Measurements from ENCODE around the gene FECH.

FECH gene

DNA sequence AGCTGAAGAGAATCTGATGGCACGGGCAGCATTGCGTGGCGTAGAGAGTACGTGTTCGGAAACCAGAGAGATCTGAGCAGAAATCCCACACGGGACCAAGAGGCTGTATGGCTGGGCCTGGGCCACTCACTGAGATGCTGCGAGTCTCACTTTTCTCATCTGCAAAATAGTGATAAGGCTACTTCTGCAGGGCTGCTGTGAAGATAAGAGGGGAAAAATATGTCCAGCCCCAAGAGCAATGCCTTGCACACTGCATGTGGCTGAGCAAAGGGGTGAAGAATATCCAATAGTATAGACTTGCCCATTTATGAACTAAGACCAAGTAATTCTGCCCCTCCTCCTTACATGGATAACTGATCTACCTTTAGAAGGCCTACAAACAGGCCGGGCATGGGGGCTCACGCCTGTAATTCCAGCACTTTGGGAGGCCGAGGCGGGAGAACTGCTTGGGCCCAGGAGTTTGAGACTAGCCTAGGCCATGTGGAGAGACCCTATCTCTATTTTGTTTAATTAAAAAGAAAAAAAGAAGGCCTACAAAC is 3.1 kb downstream of the FECH start:
- H3K4me1 ChIP-seq (ENCODE audit: control insufficient read depth in 1 of 2, insufficient read depth in 2 of 2, low read length in 2 of 2) = peaks cover 8 to 13% of the 10 kb centered on the region in 2 experiments
- no peak overlapping the region for H3K14ac ChIP-seq (ENCODE audit: low read length)
- no peak overlapping the region for H4K91ac ChIP-seq (ENCODE audit: low read depth, low read length)
- peaks cover 6% of the 10 kb centered on the region for H3K79me1 ChIP-seq (ENCODE audit: low read length)
- H3K27me3 ChIP-seq (ENCODE audit: insufficient read depth, low read length) = no peaks in the 10 kb centered on the region
- no peak overlapping the region for H4K12ac ChIP-seq (ENCODE audit: low read depth, low read length)
- peaks cover 4 to 8% of the 10 kb centered on the region in 2 experiments for H3K36me3 ChIP-seq (ENCODE audit: control insufficient read depth in 1 of 2, insufficient read depth in 2 of 2, low read length in 2 of 2)
- no peaks in the 10 kb centered on the region for H3K9me3 ChIP-seq (ENCODE audit: insufficient read depth, low read depth, low read length)
- H3K4ac ChIP-seq (ENCODE audit: low read depth, low read length) = no peak overlapping the region
- no peak overlapping the region for H2AFZ ChIP-seq (ENCODE audit: insufficient read depth, low read length, poor library complexity)
- peak overlapping the region; percentile 27 for H3K9ac ChIP-seq (ENCODE audit: low read length)
- no peak overlapping the region for H4K8ac ChIP-seq (ENCODE audit: low read depth, low read length)
- WGBS (ENCODE audit: extremely low coverage, insufficient coverage, insufficient read length) = no CpG with 5 or more reads among the region's 11 CpGs
- H3K23ac ChIP-seq (ENCODE audit: low read length) = peak overlapping the region; percentile 86
- no peak overlapping the region for H2AK5ac ChIP-seq (ENCODE audit: low read length)
- no peak overlapping the region for H2BK120ac ChIP-seq (ENCODE audit: insufficient read depth, low read length, poor library complexity)
- H2BK12ac ChIP-seq (ENCODE audit: low read length) = no peak overlapping the region
- H3K27ac ChIP-seq (ENCODE audit: low read depth, low read length) = no peak overlapping the region
- no peak overlapping the region for H3K18ac ChIP-seq (ENCODE audit: low read length)
- H3K4me3 ChIP-seq (ENCODE audit: low read depth, low read length) = no peak overlapping the region
- H3K4me2 ChIP-seq (ENCODE audit: low read length) = no peak overlapping the region
- H2BK5ac ChIP-seq (ENCODE audit: low read depth, low read length, poor library complexity) = no peak overlapping the region
- DNase-seq = no peak
- H3K79me2 ChIP-seq (ENCODE audit: control insufficient read depth, insufficient read depth, low read length, poor library complexity) = peaks cover 4% of the 10 kb centered on the region

DNA sequence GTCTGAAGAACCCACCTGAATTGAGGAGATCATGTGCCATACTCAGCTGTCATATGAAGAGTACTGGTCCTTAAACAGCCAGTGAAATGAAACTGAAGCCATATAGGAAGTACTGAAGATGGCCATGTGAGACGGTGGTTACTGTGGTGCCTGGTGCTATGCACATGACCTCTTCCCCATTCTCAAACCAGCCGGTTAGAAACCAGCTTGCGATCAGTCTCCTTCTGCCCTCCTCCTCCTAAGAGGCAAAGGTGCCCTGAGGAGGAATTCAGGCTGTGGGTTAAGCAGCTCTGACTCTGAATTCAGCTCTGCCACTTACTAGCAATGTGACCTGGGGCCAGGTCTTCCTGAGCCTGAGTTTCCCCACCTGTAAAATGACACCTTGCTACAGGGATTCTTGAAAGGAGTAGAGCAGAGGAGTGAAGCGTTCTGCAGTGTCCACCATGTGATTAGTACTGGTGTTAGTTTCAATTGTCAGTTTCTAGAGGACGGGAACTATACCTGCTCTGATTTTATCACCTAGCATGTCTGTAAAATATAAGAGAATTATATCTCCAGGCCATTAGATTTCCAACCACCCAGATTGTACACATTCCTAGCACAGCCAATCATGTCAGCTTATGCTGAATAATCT is 5.1 kb downstream of the FECH start:
- Histone ChIP-seq H3K27me3 (ENCODE audit: insufficient read depth, low read length) (no peaks in the 10 kb centered on the region), H3K36me3 (ENCODE audit: control insufficient read depth in 1 of 2, insufficient read depth in 2 of 2, low read length in 2 of 2) (peaks cover 6 to 11% of the 10 kb centered on the region in 2 experiments), H3K9ac (ENCODE audit: low read length) (no peak overlapping the region), H3K14ac (ENCODE audit: low read length) (no peak overlapping the region), H3K4me3 (ENCODE audit: low read depth, low read length) (no peak overlapping the region), H2BK12ac (ENCODE audit: low read length) (no peak overlapping the region), H3K79me1 (ENCODE audit: low read length) (peaks cover 3% of the 10 kb centered on the region), H3K9me3 (ENCODE audit: insufficient read depth, low read depth, low read length) (no peaks in the 10 kb centered on the region), H3K27ac (ENCODE audit: low read depth, low read length) (no peak overlapping the region), H3K4ac (ENCODE audit: low read depth, low read length) (no peak overlapping the region), H3K23ac (ENCODE audit: low read length) (no peak overlapping the region), H4K91ac (ENCODE audit: low read depth, low read length) (no peak overlapping the region), H3K4me2 (ENCODE audit: low read length) (no peak overlapping the region), H3K79me2 (ENCODE audit: control insufficient read depth, insufficient read depth, low read length, poor library complexity) (peaks cover 4% of the 10 kb centered on the region), H2BK5ac (ENCODE audit: low read depth, low read length, poor library complexity) (no peak overlapping the region), H2AFZ (ENCODE audit: insufficient read depth, low read length, poor library complexity) (no peak overlapping the region), H2AK5ac (ENCODE audit: low read length) (no peak overlapping the region), H4K8ac (ENCODE audit: low read depth, low read length) (no peak overlapping the region), H3K4me1 (ENCODE audit: control insufficient read depth in 1 of 2, insufficient read depth in 2 of 2, low read length in 2 of 2) (peaks cover 8 to 13% of the 10 kb centered on the region in 2 experiments), H3K18ac (ENCODE audit: low read length) (no peak overlapping the region), H4K12ac (ENCODE audit: low read depth, low read length) (no peak overlapping the region), H2BK120ac (ENCODE audit: insufficient read depth, low read length, poor library complexity) (no peak overlapping the region)
- DNase-seq = peak in 1 of 2 donors; percentile 8
- no CpG with 5 or more reads among the region's 5 CpGs for WGBS (ENCODE audit: extremely low coverage, insufficient coverage, insufficient read length)

DNA sequence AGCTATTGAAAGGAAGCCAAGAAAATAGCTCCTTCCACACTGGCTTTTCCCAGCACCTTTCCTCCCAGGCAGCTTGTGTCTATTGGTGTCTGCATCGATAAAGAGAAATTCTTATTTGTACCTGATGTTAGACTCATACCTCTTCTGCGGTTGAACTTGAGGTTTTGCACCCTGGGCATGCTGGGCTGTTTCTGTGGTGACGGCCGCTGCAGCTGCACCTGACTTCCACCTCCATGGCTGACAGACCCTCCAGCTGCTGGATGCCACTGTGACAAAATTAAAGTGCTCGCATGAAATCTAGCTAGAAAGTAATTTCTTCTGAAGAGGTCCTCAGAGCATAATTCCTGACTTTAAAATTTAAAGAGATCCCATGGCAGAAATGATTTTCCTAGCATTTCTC is 6.6 kb downstream of the FECH start:
- no peak overlapping the region for H3K18ac ChIP-seq (ENCODE audit: low read length)
- DNase-seq = no peak
- no peak overlapping the region for H3K27ac ChIP-seq (ENCODE audit: low read depth, low read length)
- no peak overlapping the region for H4K8ac ChIP-seq (ENCODE audit: low read depth, low read length)
- peaks cover 5% of the 10 kb centered on the region in 2 experiments for H3K4me1 ChIP-seq (ENCODE audit: control insufficient read depth in 1 of 2, insufficient read depth in 2 of 2, low read length in 2 of 2)
- no peak overlapping the region for H3K14ac ChIP-seq (ENCODE audit: low read length)
- no peaks in the 10 kb centered on the region for H3K79me2 ChIP-seq (ENCODE audit: control insufficient read depth, insufficient read depth, low read length, poor library complexity)
- no peaks in the 10 kb centered on the region for H3K27me3 ChIP-seq (ENCODE audit: insufficient read depth, low read length)
- H2AFZ ChIP-seq (ENCODE audit: insufficient read depth, low read length, poor library complexity) = no peak overlapping the region
- no peak overlapping the region for H2BK12ac ChIP-seq (ENCODE audit: low read length)
- peaks cover 6 to 11% of the 10 kb centered on the region in 2 experiments for H3K36me3 ChIP-seq (ENCODE audit: control insufficient read depth in 1 of 2, insufficient read depth in 2 of 2, low read length in 2 of 2)
- no peak overlapping the region for H3K4me3 ChIP-seq (ENCODE audit: low read depth, low read length)
- H4K91ac ChIP-seq (ENCODE audit: low read depth, low read length) = no peak overlapping the region
- H4K12ac ChIP-seq (ENCODE audit: low read depth, low read length) = no peak overlapping the region
- no peak overlapping the region for H2BK5ac ChIP-seq (ENCODE audit: low read depth, low read length, poor library complexity)
- H3K79me1 ChIP-seq (ENCODE audit: low read length) = no peaks in the 10 kb centered on the region
- no CpG with 5 or more reads among the region's 5 CpGs for WGBS (ENCODE audit: extremely low coverage, insufficient coverage, insufficient read length)
- no peaks in the 10 kb centered on the region for H3K9me3 ChIP-seq (ENCODE audit: insufficient read depth, low read depth, low read length)
- H3K9ac ChIP-seq (ENCODE audit: low read length) = no peak overlapping the region
- H2BK120ac ChIP-seq (ENCODE audit: insufficient read depth, low read length, poor library complexity) = no peak overlapping the region
- H3K23ac ChIP-seq (ENCODE audit: low read length) = no peak overlapping the region
- no peak overlapping the region for H3K4me2 ChIP-seq (ENCODE audit: low read length)
- no peak overlapping the region for H3K4ac ChIP-seq (ENCODE audit: low read depth, low read length)
- H2AK5ac ChIP-seq (ENCODE audit: low read length) = no peak overlapping the region

DNA sequence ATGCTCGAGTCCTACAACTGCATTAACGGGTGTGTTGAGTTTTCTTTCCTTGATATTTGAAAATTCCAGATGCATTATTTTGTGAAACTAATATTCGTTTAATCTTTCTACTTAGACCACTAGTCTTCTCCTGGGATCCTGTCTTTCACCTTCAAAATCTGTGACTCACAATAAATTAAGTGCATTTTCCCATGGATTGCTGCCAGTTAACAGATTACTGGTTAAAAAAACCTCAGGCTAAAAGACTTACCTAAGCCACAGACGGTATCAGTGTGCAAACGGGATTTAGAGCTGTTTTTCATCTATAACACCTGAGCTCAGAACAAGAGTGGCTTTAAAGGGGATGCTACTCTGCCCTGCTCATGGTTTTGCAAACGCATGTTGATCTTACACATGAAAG is 10.2 kb downstream of the FECH start:
- H2BK120ac ChIP-seq (ENCODE audit: insufficient read depth, low read length, poor library complexity) = no peak overlapping the region
- no peak overlapping the region for H4K91ac ChIP-seq (ENCODE audit: low read depth, low read length)
- no peaks in the 10 kb centered on the region for H3K79me2 ChIP-seq (ENCODE audit: control insufficient read depth, insufficient read depth, low read length, poor library complexity)
- no peak overlapping the region for H3K18ac ChIP-seq (ENCODE audit: low read length)
- H2BK5ac ChIP-seq (ENCODE audit: low read depth, low read length, poor library complexity) = no peak overlapping the region
- H3K4me2 ChIP-seq (ENCODE audit: low read length) = no peak overlapping the region
- no peak overlapping the region for H3K9ac ChIP-seq (ENCODE audit: low read length)
- H3K36me3 ChIP-seq (ENCODE audit: control insufficient read depth in 1 of 2, insufficient read depth in 2 of 2, low read length in 2 of 2) = peaks cover 8 to 11% of the 10 kb centered on the region in 2 experiments
- DNase-seq = no peak
- no peaks in the 10 kb centered on the region for H3K9me3 ChIP-seq (ENCODE audit: insufficient read depth, low read depth, low read length)
- H3K4me1 ChIP-seq (ENCODE audit: control insufficient read depth in 1 of 2, insufficient read depth in 2 of 2, low read length in 2 of 2) = peaks cover 2 to 3% of the 10 kb centered on the region in 2 experiments
- H2BK12ac ChIP-seq (ENCODE audit: low read length) = no peak overlapping the region
- no peak overlapping the region for H3K4ac ChIP-seq (ENCODE audit: low read depth, low read length)
- H3K14ac ChIP-seq (ENCODE audit: low read length) = no peak overlapping the region
- no peak overlapping the region for H3K4me3 ChIP-seq (ENCODE audit: low read depth, low read length)
- WGBS (ENCODE audit: extremely low coverage, insufficient coverage, insufficient read length) = no CpG with 5 or more reads among the region's 6 CpGs
- no peak overlapping the region for H4K8ac ChIP-seq (ENCODE audit: low read depth, low read length)
- no peaks in the 10 kb centered on the region for H3K27me3 ChIP-seq (ENCODE audit: insufficient read depth, low read length)
- H3K23ac ChIP-seq (ENCODE audit: low read length) = no peak overlapping the region
- no peak overlapping the region for H3K27ac ChIP-seq (ENCODE audit: low read depth, low read length)
- no peak overlapping the region for H2AK5ac ChIP-seq (ENCODE audit: low read length)
- no peak overlapping the region for H4K12ac ChIP-seq (ENCODE audit: low read depth, low read length)
- no peaks in the 10 kb centered on the region for H3K79me1 ChIP-seq (ENCODE audit: low read length)
- H2AFZ ChIP-seq (ENCODE audit: insufficient read depth, low read length, poor library complexity) = no peak overlapping the region
